Spleen (tissue), 7 donors: Measurements from ENCODE around the gene GRAP2.

Source experiments
- POLR2A ChIP-seq, 3 donors: fragments of 450-650 bp; IDR thresholded peaks; one replicate each; pipeline ENCODE4 v1.5.1; 2017; ENCODE audit warnings: antibody characterized with exemption in 3 of 3, mild to moderate bottlenecking in 1 of 3
- TF ChIP-seq, protein P1 (sequence below), 11 experiments: fragments of 200-600 bp in 7 of 11; fragments of 450-650 bp in 4 of 11; sonication (generic) in 4 of 11; IDR thresholded peaks in 8 of 11; conservative IDR thresholded peaks in 3 of 11; 1 replicate in 7 of 11; 2 replicates in 4 of 11; pipeline versions ENCODE4 v1.4.0 to v1.8.0; 2016 to 2021; ENCODE audit warnings: antibody characterized with exemption in 11 of 11, inconsistent platforms in 4 of 11, mild to moderate bottlenecking in 1 of 11
- donor health status: DM: no; HTN: no; CAD: no; lungs with moderate emphysema.
- donor health status: DM: no; HTN: no; CAD: no.
- donor health status: DM: no; HTN: no; CAD: no.

DNA sequence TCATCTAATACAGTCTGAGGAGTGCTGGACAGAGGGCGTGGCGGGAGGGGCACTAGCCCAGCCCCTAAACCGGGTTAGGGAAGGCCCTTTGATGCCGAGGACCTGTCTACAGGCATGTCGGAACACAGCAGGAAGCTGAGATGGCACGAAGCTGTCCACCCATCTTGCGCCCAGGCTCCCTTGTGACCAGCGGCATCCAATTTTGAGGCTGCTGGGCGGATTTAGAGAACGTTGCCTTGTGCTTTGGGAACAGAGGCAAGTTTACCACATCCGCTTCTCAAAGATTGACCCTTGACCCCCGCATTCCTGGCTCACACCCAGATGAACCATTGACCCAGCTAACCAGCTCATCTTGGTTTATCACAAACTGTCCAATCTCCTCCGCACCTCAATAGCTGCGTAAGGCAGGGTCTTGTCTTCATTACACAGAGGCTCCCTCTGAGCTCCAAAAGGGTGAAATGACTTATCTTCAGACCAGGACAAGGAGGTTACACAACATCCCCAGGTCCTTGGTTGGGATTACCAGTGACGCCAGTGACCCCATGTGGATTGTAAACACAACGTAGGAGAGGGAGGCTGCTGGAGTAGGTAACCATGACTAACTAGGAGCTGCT, 98.4 kb downstream of the GRAP2 start:
- TF ChIP-seq, protein P1, sequence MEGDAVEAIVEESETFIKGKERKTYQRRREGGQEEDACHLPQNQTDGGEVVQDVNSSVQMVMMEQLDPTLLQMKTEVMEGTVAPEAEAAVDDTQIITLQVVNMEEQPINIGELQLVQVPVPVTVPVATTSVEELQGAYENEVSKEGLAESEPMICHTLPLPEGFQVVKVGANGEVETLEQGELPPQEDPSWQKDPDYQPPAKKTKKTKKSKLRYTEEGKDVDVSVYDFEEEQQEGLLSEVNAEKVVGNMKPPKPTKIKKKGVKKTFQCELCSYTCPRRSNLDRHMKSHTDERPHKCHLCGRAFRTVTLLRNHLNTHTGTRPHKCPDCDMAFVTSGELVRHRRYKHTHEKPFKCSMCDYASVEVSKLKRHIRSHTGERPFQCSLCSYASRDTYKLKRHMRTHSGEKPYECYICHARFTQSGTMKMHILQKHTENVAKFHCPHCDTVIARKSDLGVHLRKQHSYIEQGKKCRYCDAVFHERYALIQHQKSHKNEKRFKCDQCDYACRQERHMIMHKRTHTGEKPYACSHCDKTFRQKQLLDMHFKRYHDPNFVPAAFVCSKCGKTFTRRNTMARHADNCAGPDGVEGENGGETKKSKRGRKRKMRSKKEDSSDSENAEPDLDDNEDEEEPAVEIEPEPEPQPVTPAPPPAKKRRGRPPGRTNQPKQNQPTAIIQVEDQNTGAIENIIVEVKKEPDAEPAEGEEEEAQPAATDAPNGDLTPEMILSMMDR (IDR thresholded peaks at IDR 0.05 in 8 of 11, conservative IDR thresholded peaks at IDR 0.05 in 3 of 11), result no peak
- TF ChIP-seq POLR2A (IDR thresholded peaks at IDR 0.05), result no peak
